K562 (cell line): ENCODE results near the gene BOD1L1. TPM values are rescaled to one million over a fixed set of nuclear protein-coding genes. Genes with fewer than 3 reads are reported as not detected.
A peak's percentile ranks its signal among the peaks of the same experiment; 100 is the strongest.

Experiments
- BRCA1 ChIP-seq, 2 experiments: fragments of 450-650 bp in 1 of 2; sonication (generic) in 1 of 2; formaldehyde crosslinking in 1 of 2; IDR thresholded peaks; 2 replicates each; pipeline versions ENCODE4 v1.5.0 to v1.6.1; 2017 to 2020; ENCODE audit warnings: mild to moderate bottlenecking in 1 of 2, missing genetic modification reagents in 1 of 2
- CEBPG ChIP-seq, 3 experiments: fragments of 200-800 bp in 1 of 3; sonication (Bioruptor generic) in 1 of 3; sonication (generic) in 1 of 3; formaldehyde crosslinking in 1 of 3; IDR thresholded peaks in 2 of 3; conservative IDR thresholded peaks in 1 of 3; 2 replicates each; pipeline versions ENCODE4 v1.6.1 to v1.8.0; 2016 to 2022; ENCODE audit warnings: missing compliant biosample characterization in 2 of 3, missing genetic modification characterization in 2 of 3, mild to moderate bottlenecking in 1 of 3, missing genetic modification reagents in 1 of 3
- ELK3 ChIP-seq: fragments of 450-650 bp; formaldehyde crosslinking; IDR thresholded peaks from 2 replicates; pipeline ENCODE4 v1.4.0; 2020; ENCODE audit warnings: mild to moderate bottlenecking
- MAFK ChIP-seq: IDR thresholded peaks from 2 replicates; pipeline ENCODE4 v1.6.1; 2011; ENCODE audit warnings: low read length, improper control_type of control experiment
- MCM3 ChIP-seq: fragments of 450-650 bp; IDR thresholded peaks from 2 replicates; pipeline ENCODE4 v1.6.1; 2016
- PURB ChIP-seq: sonication (generic); formaldehyde crosslinking; IDR thresholded peaks from 2 replicates; pipeline ENCODE4 v1.9.0; 2021; ENCODE audit warnings: low read depth, mild to moderate bottlenecking, missing genetic modification reagents
- SIX5 ChIP-seq, 2 experiments: IDR thresholded peaks; 2 replicates each; pipeline ENCODE4 v1.6.1; 2011; ENCODE audit warnings: low read length in 2 of 2, borderline replicate concordance in 1 of 2, low read depth in 1 of 2, mild to moderate bottlenecking in 1 of 2, moderate library complexity in 1 of 2; ENCODE audit not compliant: insufficient read depth in 1 of 2
- SMARCA4 ChIP-seq: fragments of 450-650 bp; IDR thresholded peaks from 2 replicates; pipeline ENCODE4 v1.6.1; 2016
- TEAD4 ChIP-seq, 2 experiments: sonication (generic) in 1 of 2; formaldehyde crosslinking in 1 of 2; IDR thresholded peaks; 2 replicates each; pipeline versions ENCODE4 v1.6.1 to v1.8.0; 2012 to 2022; ENCODE audit warnings: borderline replicate concordance in 1 of 2, inconsistent platforms in 1 of 2, low read length in 1 of 2, mild to moderate bottlenecking in 1 of 2, missing genetic modification reagents in 1 of 2
- ZBTB34 ChIP-seq: fragments of 250-450 bp; sonication (Bioruptor Pico); IDR thresholded peaks from 2 replicates; pipeline ENCODE4 v1.8.0; 2021; ENCODE audit warnings: mild to moderate bottlenecking, moderate library complexity
- ZNF197 ChIP-seq: fragments of 200-800 bp; sonication (Bioruptor generic); IDR thresholded peaks from 2 replicates; pipeline ENCODE4 v1.6.1; 2016; ENCODE audit warnings: low read depth, missing genetic modification characterization, missing compliant biosample characterization
- ZNF311 ChIP-seq: fragments of 250-450 bp; sonication (Bioruptor Pico); IDR thresholded peaks from 2 replicates; pipeline ENCODE4 v1.4.0; 2020; ENCODE audit warnings: mild to moderate bottlenecking, moderate library complexity
- ZNF584 ChIP-seq: fragments of 200-800 bp; sonication (Bioruptor generic); IDR thresholded peaks from 2 replicates; pipeline ENCODE4 v1.6.1; 2016; ENCODE audit warnings: low read depth, mild to moderate bottlenecking, missing genetic modification characterization, missing compliant biosample characterization
- polyA plus RNA-seq, 8 experiments: library from polyadenylated mRNA; depleted of rRNA in 4 of 8; stranded (reverse) in 5 of 8; unstranded in 3 of 8; fragments of >200 nt; fragmentation: Nextera tagmentation in 2 of 8; fragmentation: Illumina TruSeq in 1 of 8; extraction: Ambion mirVana in 2 of 8; extraction: Trizol in 1 of 8; gene quantifications; 2 replicates each; pipeline versions ENCODE4 v1.2.1 to v1.2.3, GENCODE V29; 2011 to 2014; ENCODE audit warnings: inconsistent platforms in 1 of 8, missing spikeins in 1 of 8
- total RNA-seq, 7 experiments: library from RNA; depleted of rRNA in 6 of 7; stranded (reverse); fragments of >200 nt in 6 of 7; fragmentation: Illumina TruSeq in 2 of 7; extraction: Trizol in 2 of 7; gene quantifications; 2 replicates each; pipeline versions ENCODE4 v1.2.1 to v1.2.3, GENCODE V29; 2011 to 2021; ENCODE audit warnings: low replicate concordance in 1 of 7
- TF ChIP-seq, protein P1 (sequence below): sonication (generic); formaldehyde crosslinking; IDR thresholded peaks from 2 replicates; pipeline ENCODE4 v1.8.1; 2023; ENCODE audit warnings: missing genetic modification reagents, mild to moderate bottlenecking, borderline replicate concordance
- TF ChIP-seq, protein P2 (sequence below): sonication (generic); formaldehyde crosslinking; IDR thresholded peaks from 2 replicates; pipeline ENCODE4 v1.8.1; 2023; ENCODE audit warnings: mild to moderate bottlenecking, missing genetic modification reagents

BOD1L1 gene
- total and polyA plus RNA-seq, 9 of the 15 experiments (the other 6 are each of a cell fraction or from before 2014, with no cell fraction given), result 4.8 to 23.2 (median 17.7) TPM

GRCh38 chr4:13525606-13526281 is 101.8 kb downstream of the BOD1L1 start (continued):
- TF ChIP-seq MAFK, result no peak
- 0 out of 2 replicates have a peak, but pooled peaks have one; percentile 35 for TF ChIP-seq ZNF584 (CRISPR knock-in tag)
- no peak for TF ChIP-seq SIX5 (IDR thresholded peaks at IDR 0.05; ENCODE audit: borderline replicate concordance in 1 of 2, insufficient read depth in 1 of 2, low read depth in 1 of 2, low read length in 2 of 2)
- no peak for TF ChIP-seq BRCA1 (IDR thresholded peaks at IDR 0.05)
- TF ChIP-seq BRCA1 (CRISPR knock-in tag; IDR thresholded peaks at IDR 0.05), result no peak
- TF ChIP-seq, protein P1, sequence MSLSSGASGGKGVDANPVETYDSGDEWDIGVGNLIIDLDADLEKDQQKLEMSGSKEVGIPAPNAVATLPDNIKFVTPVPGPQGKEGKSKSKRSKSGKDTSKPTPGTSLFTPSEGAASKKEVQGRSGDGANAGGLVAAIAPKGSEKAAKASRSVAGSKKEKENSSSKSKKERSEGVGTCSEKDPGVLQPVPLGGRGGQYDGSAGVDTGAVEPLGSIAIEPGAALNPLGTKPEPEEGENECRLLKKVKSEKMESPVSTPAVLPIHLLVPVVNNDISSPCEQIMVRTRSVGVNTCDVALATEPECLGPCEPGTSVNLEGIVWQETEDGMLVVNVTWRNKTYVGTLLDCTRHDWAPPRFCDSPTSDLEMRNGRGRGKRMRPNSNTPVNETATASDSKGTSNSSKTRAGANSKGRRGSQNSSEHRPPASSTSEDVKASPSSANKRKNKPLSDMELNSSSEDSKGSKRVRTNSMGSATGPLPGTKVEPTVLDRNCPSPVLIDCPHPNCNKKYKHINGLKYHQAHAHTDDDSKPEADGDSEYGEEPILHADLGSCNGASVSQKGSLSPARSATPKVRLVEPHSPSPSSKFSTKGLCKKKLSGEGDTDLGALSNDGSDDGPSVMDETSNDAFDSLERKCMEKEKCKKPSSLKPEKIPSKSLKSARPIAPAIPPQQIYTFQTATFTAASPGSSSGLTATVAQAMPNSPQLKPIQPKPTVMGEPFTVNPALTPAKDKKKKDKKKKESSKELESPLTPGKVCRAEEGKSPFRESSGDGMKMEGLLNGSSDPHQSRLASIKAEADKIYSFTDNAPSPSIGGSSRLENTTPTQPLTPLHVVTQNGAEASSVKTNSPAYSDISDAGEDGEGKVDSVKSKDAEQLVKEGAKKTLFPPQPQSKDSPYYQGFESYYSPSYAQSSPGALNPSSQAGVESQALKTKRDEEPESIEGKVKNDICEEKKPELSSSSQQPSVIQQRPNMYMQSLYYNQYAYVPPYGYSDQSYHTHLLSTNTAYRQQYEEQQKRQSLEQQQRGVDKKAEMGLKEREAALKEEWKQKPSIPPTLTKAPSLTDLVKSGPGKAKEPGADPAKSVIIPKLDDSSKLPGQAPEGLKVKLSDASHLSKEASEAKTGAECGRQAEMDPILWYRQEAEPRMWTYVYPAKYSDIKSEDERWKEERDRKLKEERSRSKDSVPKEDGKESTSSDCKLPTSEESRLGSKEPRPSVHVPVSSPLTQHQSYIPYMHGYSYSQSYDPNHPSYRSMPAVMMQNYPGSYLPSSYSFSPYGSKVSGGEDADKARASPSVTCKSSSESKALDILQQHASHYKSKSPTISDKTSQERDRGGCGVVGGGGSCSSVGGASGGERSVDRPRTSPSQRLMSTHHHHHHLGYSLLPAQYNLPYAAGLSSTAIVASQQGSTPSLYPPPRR (CRISPR knock-in tag), result no peak
- peak; percentile 11; the same call in 1 of the 2 replicates for TF ChIP-seq CEBPG (CRISPR knock-in tag; IDR thresholded peaks at IDR 0.05)
- no peak for TF ChIP-seq CEBPG (tag; conservative IDR thresholded peaks at IDR 0.05 in 1 of 2, IDR thresholded peaks at IDR 0.05 in 1 of 2)
- TF ChIP-seq ELK3 (CRISPR knock-in tag), result no peak
- TF ChIP-seq ZBTB34 (CRISPR knock-in tag), result no peak
- TF ChIP-seq, protein P2, sequence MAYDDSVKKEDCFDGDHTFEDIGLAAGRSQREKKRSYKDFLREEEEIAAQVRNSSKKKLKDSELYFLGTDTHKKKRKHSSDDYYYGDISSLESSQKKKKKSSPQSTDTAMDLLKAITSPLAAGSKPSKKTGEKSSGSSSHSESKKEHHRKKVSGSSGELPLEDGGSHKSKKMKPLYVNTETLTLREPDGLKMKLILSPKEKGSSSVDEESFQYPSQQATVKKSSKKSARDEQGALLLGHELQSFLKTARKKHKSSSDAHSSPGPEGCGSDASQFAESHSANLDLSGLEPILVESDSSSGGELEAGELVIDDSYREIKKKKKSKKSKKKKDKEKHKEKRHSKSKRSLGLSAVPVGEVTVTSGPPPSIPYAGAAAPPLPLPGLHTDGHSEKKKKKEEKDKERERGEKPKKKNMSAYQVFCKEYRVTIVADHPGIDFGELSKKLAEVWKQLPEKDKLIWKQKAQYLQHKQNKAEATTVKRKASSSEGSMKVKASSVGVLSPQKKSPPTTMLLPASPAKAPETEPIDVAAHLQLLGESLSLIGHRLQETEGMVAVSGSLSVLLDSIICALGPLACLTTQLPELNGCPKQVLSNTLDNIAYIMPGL (CRISPR knock-in tag), result no peak
- peak; percentile 48; the same call in 1 of the 2 replicates for TF ChIP-seq SMARCA4
- TF ChIP-seq ZNF311, result no peak
- no peak for TF ChIP-seq MCM3
- peak; percentile 72 for TF ChIP-seq TEAD4 (IDR thresholded peaks at IDR 0.05; ENCODE audit: low read length)
- TF ChIP-seq TEAD4 (CRISPR knock-in tag; IDR thresholded peaks at IDR 0.05; ENCODE audit: borderline replicate concordance), result no peak
- no peak for TF ChIP-seq ZNF197 (CRISPR knock-in tag)
- TF ChIP-seq PURB (CRISPR knock-in tag), result no peak
